PFSK-1 (cell line): ENCODE data around the gene C16orf92.

Source experiments
- FOXP2 ChIP-seq: optimal IDR thresholded peaks from 2 replicates; pipeline ENCODE3; 2011; ENCODE audit warnings: borderline replicate concordance, control low read depth, inconsistent platforms; ENCODE audit not compliant: insufficient read depth; ENCODE audit errors: extremely low read length, extremely low read depth
- POLR2AphosphoS5 ChIP-seq: IDR thresholded peaks from 2 replicates; pipeline ENCODE4 v1.6.1; 2012; ENCODE audit warnings: low read depth, mild to moderate bottlenecking, control low read depth, low read length, moderate library complexity
- REST ChIP-seq, 2 experiments: IDR thresholded peaks; 2 replicates each; pipeline versions ENCODE4 v1.6.1 to v1.8.0; 2011 to 2012; ENCODE audit warnings: low read depth in 2 of 2, low read length in 2 of 2, control low read depth in 1 of 2, inconsistent platforms in 1 of 2, mild to moderate bottlenecking in 1 of 2, moderate library complexity in 1 of 2; ENCODE audit not compliant: insufficient read depth in 1 of 2
- SIN3A ChIP-seq: IDR thresholded peaks from 2 replicates; pipeline ENCODE4 v1.6.1; 2012; ENCODE audit warnings: mild to moderate bottlenecking, low read length, moderate library complexity, borderline replicate concordance; ENCODE audit not compliant: insufficient read depth
- TAF1 ChIP-seq: IDR thresholded peaks from 2 replicates; pipeline ENCODE4 v1.6.1; 2012; ENCODE audit warnings: low read length, control low read depth, borderline replicate concordance; ENCODE audit not compliant: insufficient read depth

C16orf92 gene

GRCh38 chr16:30007378-30007895 lies 15.6 kb upstream of the C16orf92 start:
- TF ChIP-seq SIN3A (no peak), POLR2AphosphoS5 (no peak), FOXP2 (no peak), REST (IDR thresholded peaks at IDR 0.05; ENCODE audit: insufficient read depth in 1 of 2, low read depth in 2 of 2, low read length in 2 of 2) (no peak), TAF1 (no peak)

- TF ChIP-seq POLR2AphosphoS5 (no peak), SIN3A (no peak)
Observed at GRCh38 chr16:30009085-30009862, 13.7 kb upstream of the C16orf92 start.

- no peak for TF ChIP-seq POLR2AphosphoS5
- no peak for TF ChIP-seq FOXP2
- no peak for TF ChIP-seq TAF1
Observed at GRCh38 chr16:30009990-30010843, 12.8 kb upstream of the C16orf92 start.

- TF ChIP-seq TAF1 = no peak
- TF ChIP-seq FOXP2 = no peak
- no peak for TF ChIP-seq POLR2AphosphoS5
- TF ChIP-seq REST (IDR thresholded peaks at IDR 0.05; ENCODE audit: insufficient read depth in 1 of 2, low read depth in 2 of 2, low read length in 2 of 2) = no peak
- no peak for TF ChIP-seq SIN3A
Observed at GRCh38 chr16:30010844-30011713, 11.9 kb upstream of the C16orf92 start, which contains the start of gene DOC2A. TSS of gene DOC2A (minus strand) at chr16:30011027. CDS start at chr16:30010222, 805 bp downstream.

GRCh38 chr16:30011714-30012504 lies 11.1 kb upstream of the C16orf92 start:
- TF ChIP-seq POLR2AphosphoS5 = no peak
- no peak for TF ChIP-seq SIN3A
- TF ChIP-seq FOXP2 = no peak
- no peak for TF ChIP-seq REST (IDR thresholded peaks at IDR 0.05; ENCODE audit: insufficient read depth in 1 of 2, low read depth in 2 of 2, low read length in 2 of 2)
- no peak for TF ChIP-seq TAF1
